Activated naive CD4-positive, alpha-beta T cell treated with anti-CD3 and anti-CD28 coated beads, Interleukin-2, amount 10 ng/mL, durations not matched to agents 5 hours and 36 hours (primary cell): Measurements from ENCODE around the gene LOXL3. TPM values are rescaled to one million over a fixed set of nuclear protein-coding genes. Genes with fewer than 3 reads are reported as not detected.

Experiments used
- total RNA-seq, 2 experiments: library from RNA; stranded (reverse); gene quantifications; one replicate each; pipeline ENCODE4 v1.2.3, GENCODE V29; 2021

The LOXL3 gene
- total RNA-seq, result under 1 TPM; 0.07 to 0.10 TPM

GRCh38 chr2:74553892-74554819, at the start of gene LOXL3, which contains the start of gene DOK1:
TSS of gene LOXL3 (minus strand) at chr2:74553942. CDS start at chr2:74552634, 1,308 bp downstream.
TSS of gene DOK1 (plus strand) at chr2:74554720. CDS start at chr2:74554755, 35 bp downstream.

GRCh38 chr2:74529357-74530238, 24.1 kb downstream of the LOXL3 start, which contains the start of the genes AUP1 and HTRA2:
TSS of gene AUP1 (minus strand) at chr2:74529706. CDS start at chr2:74529629, 77 bp downstream.
TSS of gene HTRA2 (plus strand) at chr2:74529933. CDS start at chr2:74530007, 74 bp downstream.

GRCh38 chr2:74525717-74526648, 27.8 kb downstream of the LOXL3 start, which contains the start of gene DQX1:
TSS of gene DQX1 (minus strand) at chr2:74526231. CDS start at chr2:74525729, 502 bp downstream.

GRCh38 chr2:74514368-74515270, 39.1 kb downstream of the LOXL3 start, which contains the start of gene TLX2:
TSS of gene TLX2 (plus strand) at chr2:74514450. CDS start at chr2:74514807, 357 bp downstream.

GRCh38 chr2:74507145-74507925, 46.4 kb downstream of the LOXL3 start, which contains the start of gene PCGF1:
TSS of gene PCGF1 (minus strand) at chr2:74507695. CDS start at chr2:74507668, 27 bp downstream.

GRCh38 chr2:74499267-74499939, 54.3 kb downstream of the LOXL3 start, which contains the start of gene LBX2:
TSS of gene LBX2 (minus strand) at chr2:74499603. CDS start at chr2:74499537, 66 bp downstream.

GRCh38 chr2:74482801-74483674, 70.7 kb downstream of the LOXL3 start, which contains the start of the genes CCDC142 and TTC31:
TSS of gene CCDC142 (minus strand) at chr2:74482998. CDS start at chr2:74482837, 161 bp downstream.
TSS of gene TTC31 (plus strand) at chr2:74483081. CDS start at chr2:74483096, 15 bp downstream.

Other genes with a start within 250 kb of the LOXL3 start
- 1 to 10 TPM; 2.8 to 4.6 TPM for gene SLC4A5, start 210.5 kb downstream of the LOXL3 start, total RNA-seq
- 100 to 1,000 TPM; 104 to 111 TPM for gene DCTN1, start 173.6 kb downstream of the LOXL3 start, total RNA-seq
- gene C2orf81, start 132.3 kb downstream of the LOXL3 start, total RNA-seq, result 1 to 10 TPM; 3.3 to 3.8 TPM
- 10 to 100 TPM; 78.2 to 79.5 TPM for gene WDR54, start 132.2 kb downstream of the LOXL3 start, total RNA-seq
- under 1 TPM; 0.81 to 0.84 TPM for gene RTKN, start 112.0 kb downstream of the LOXL3 start, total RNA-seq
- 10 to 100 TPM; 42.9 to 47.0 TPM for gene INO80B, start 98.9 kb downstream of the LOXL3 start, total RNA-seq
- 10 to 100 TPM; 54.2 to 57.3 TPM for gene WBP1, start 95.5 kb downstream of the LOXL3 start, total RNA-seq
- 10 to 100 TPM; 65.6 to 65.7 TPM for gene MOGS, start 88.6 kb downstream of the LOXL3 start, total RNA-seq
- 100 to 1,000 TPM; 122 to 123 TPM for gene MRPL53, start 81.3 kb downstream of the LOXL3 start, total RNA-seq
- gene CCDC142, start 70.9 kb downstream of the LOXL3 start, total RNA-seq, result 10 to 100 TPM; 24.8 to 26.2 TPM
- gene TTC31, start 70.9 kb downstream of the LOXL3 start, total RNA-seq, result 10 to 100 TPM; 38.3 to 44.5 TPM
- gene LBX2, start 54.3 kb downstream of the LOXL3 start, total RNA-seq, result under 1 TPM in 1 of 2 experiments, not detected in 1; 0.35 TPM
- 10 to 100 TPM; 26.2 to 29.8 TPM for gene PCGF1, start 46.2 kb downstream of the LOXL3 start, total RNA-seq
- gene TLX2, start 39.5 kb downstream of the LOXL3 start, total RNA-seq, result under 1 TPM; 0.55 to 0.63 TPM
- under 1 TPM; 0.10 to 0.26 TPM for gene DQX1, start 27.7 kb downstream of the LOXL3 start, total RNA-seq
- 100 to 1,000 TPM; 109 to 110 TPM for gene AUP1, start 24.2 kb downstream of the LOXL3 start, total RNA-seq
- 10 to 100 TPM; 39.7 to 44.2 TPM for gene HTRA2, start 24.0 kb downstream of the LOXL3 start, total RNA-seq
- gene DOK1, start 778 bp upstream of the LOXL3 start, total RNA-seq, result 10 to 100 TPM; 28.2 to 30.7 TPM
- not detected for gene M1AP, start 94.4 kb upstream of the LOXL3 start, total RNA-seq
- gene SEMA4F, start 100.3 kb upstream of the LOXL3 start, total RNA-seq, result 1 to 10 TPM; 6.5 to 6.9 TPM